ENCODE data around the gene UCHL1.

GRCh38 chr4:41245983-41246382 is 10.7 kb upstream of the UCHL1 start:
- TF ChIP-seq CTCF (IDR thresholded peaks at IDR 0.05) (no peak), POLR2A (IDR thresholded peaks at IDR 0.05) (no peak)

Data from uterus (tissue), 2 donors.